HepG2 (cell line): Measurements from ENCODE around the gene URB1. TPM values are rescaled to one million over a fixed set of nuclear protein-coding genes. Genes with fewer than 3 reads are reported as not detected.
A peak's percentile ranks its signal among the peaks of the same experiment; 100 is the strongest.

ENCODE experiments used
- ADNP ChIP-seq: sonication (generic); formaldehyde crosslinking; IDR thresholded peaks from 2 replicates; pipeline ENCODE4 v1.4.0; 2020; ENCODE audit warnings: missing genetic modification reagents
- ARID3A ChIP-seq: IDR thresholded peaks from 2 replicates; pipeline ENCODE4 v1.6.1; 2012; ENCODE audit warnings: low read depth, low read length, improper control_type of control experiment
- CSRNP2 ChIP-seq: sonication (generic); formaldehyde crosslinking; conservative IDR thresholded peaks from 2 replicates; pipeline ENCODE4 v1.8.0; 2022; ENCODE audit warnings: low read depth, missing genetic modification reagents
- DMAP1 ChIP-seq: IDR thresholded peaks from 2 replicates; pipeline ENCODE4 v1.6.1; 2016
- GLMP ChIP-seq: sonication (generic); formaldehyde crosslinking; IDR thresholded peaks from 2 replicates; pipeline ENCODE4 v1.9.0; 2021; ENCODE audit warnings: missing genetic modification reagents, mild to moderate bottlenecking, borderline replicate concordance
- KDM3A ChIP-seq: IDR thresholded peaks from 2 replicates; pipeline ENCODE4 v1.6.1; 2018; ENCODE audit warnings: low read depth, missing compliant biosample characterization
- KLF6 ChIP-seq: IDR thresholded peaks from 2 replicates; pipeline ENCODE4 v1.8.0; 2016; ENCODE audit warnings: missing biosample characterization, missing genetic modification reagents
- MBD4 ChIP-seq: IDR thresholded peaks from 2 replicates; pipeline ENCODE4 v1.6.1; 2012; ENCODE audit warnings: low read length, inconsistent platforms, borderline replicate concordance
- MTA3 ChIP-seq: sonication (generic); formaldehyde crosslinking; IDR thresholded peaks from 2 replicates; pipeline ENCODE4 v1.4.0; 2020; ENCODE audit warnings: missing genetic modification reagents
- NPAS2 ChIP-seq: sonication (generic); formaldehyde crosslinking; IDR thresholded peaks from 2 replicates; pipeline ENCODE4 v1.8.0; 2022; ENCODE audit warnings: mild to moderate bottlenecking, missing genetic modification reagents, borderline replicate concordance
- RBFOX2 ChIP-seq: fragments of 200-400 bp; formaldehyde crosslinking; IDR thresholded peaks from 2 replicates; pipeline ENCODE4 v1.6.1; 2017; ENCODE audit warnings: low read depth, mild to moderate bottlenecking, low read length
- RELA ChIP-seq: sonication (generic); formaldehyde crosslinking; IDR thresholded peaks from 2 replicates; pipeline ENCODE4 v1.4.0; 2020; ENCODE audit warnings: missing genetic modification reagents
- RORA ChIP-seq: sonication (generic); formaldehyde crosslinking; IDR thresholded peaks from 2 replicates; pipeline ENCODE4 v1.5.0; 2020; ENCODE audit warnings: mild to moderate bottlenecking, missing genetic modification reagents, moderate library complexity
- RXRA ChIP-seq: sonication (generic); formaldehyde crosslinking; IDR thresholded peaks from 2 replicates; pipeline ENCODE4 v1.5.1; 2020; ENCODE audit warnings: missing genetic modification reagents
- SIN3B ChIP-seq: fragments of 150-350 bp; IDR thresholded peaks from 2 replicates; pipeline ENCODE4 v1.6.1; 2014; ENCODE audit warnings: low read length
- SMAD9 ChIP-seq: sonication (generic); formaldehyde crosslinking; IDR thresholded peaks from 2 replicates; pipeline ENCODE4 v1.5.1; 2020; ENCODE audit warnings: mild to moderate bottlenecking, missing genetic modification reagents
- ZBED4 ChIP-seq: sonication (generic); formaldehyde crosslinking; IDR thresholded peaks from 2 replicates; pipeline ENCODE4 v1.4.0; 2020; ENCODE audit warnings: missing genetic modification reagents, borderline replicate concordance
- ZFP36 ChIP-seq: fragments of 150-350 bp; IDR thresholded peaks from 2 replicates; pipeline ENCODE4 v1.6.1; 2018; ENCODE audit warnings: borderline replicate concordance, low read length, low read depth; ENCODE audit not compliant: partially characterized antibody
- ZNF143 ChIP-seq: sonication (generic); formaldehyde crosslinking; IDR thresholded peaks from 2 replicates; pipeline ENCODE4 v1.4.0; 2020; ENCODE audit warnings: missing genetic modification reagents
- ZNF225 ChIP-seq: sonication (generic); formaldehyde crosslinking; IDR thresholded peaks from 2 replicates; pipeline ENCODE4 v1.4.0; 2020; ENCODE audit warnings: mild to moderate bottlenecking, missing genetic modification reagents
- ZNF263 ChIP-seq: sonication (generic); formaldehyde crosslinking; IDR thresholded peaks from 2 replicates; pipeline ENCODE4 v1.4.0; 2020; ENCODE audit warnings: missing genetic modification reagents
- ZNF296 ChIP-seq: sonication (generic); formaldehyde crosslinking; conservative IDR thresholded peaks from 2 replicates; pipeline ENCODE4 v1.5.0; 2020; ENCODE audit warnings: mild to moderate bottlenecking, missing genetic modification reagents
- ZNF354B ChIP-seq: sonication (generic); formaldehyde crosslinking; IDR thresholded peaks from 2 replicates; pipeline ENCODE4 v1.8.0; 2022; ENCODE audit warnings: mild to moderate bottlenecking, missing genetic modification reagents
- ZNF543 ChIP-seq: sonication (generic); formaldehyde crosslinking; IDR thresholded peaks from 2 replicates; pipeline ENCODE4 v1.4.0; 2020; ENCODE audit warnings: mild to moderate bottlenecking, missing genetic modification reagents
- ZNF652 ChIP-seq: IDR thresholded peaks from 2 replicates; pipeline ENCODE4 v1.6.1; 2016; ENCODE audit warnings: low read depth, borderline replicate concordance
- ZNF674 ChIP-seq: sonication (generic); formaldehyde crosslinking; IDR thresholded peaks from 2 replicates; pipeline ENCODE4 v1.5.0; 2020; ENCODE audit warnings: low read depth, mild to moderate bottlenecking, missing genetic modification reagents
- ZSCAN9 ChIP-seq: IDR thresholded peaks from 2 replicates; pipeline ENCODE4 v1.6.1; 2016; ENCODE audit warnings: borderline replicate concordance
- polyA plus RNA-seq, 8 experiments: library from polyadenylated mRNA; depleted of rRNA in 3 of 8; stranded (reverse) in 7 of 8; unstranded in 1 of 8; fragments of >200 nt; fragmentation: Illumina TruSeq in 4 of 8; extraction: Trizol in 4 of 8; gene quantifications; 2 replicates each; pipeline versions ENCODE4 v1.2.1 to v1.2.3, GENCODE V29; 2011 to 2016; ENCODE audit warnings: low read depth in 4 of 8, missing spikeins in 1 of 8, mixed read lengths in 1 of 8; ENCODE audit not compliant: insufficient read depth in 1 of 8
- total RNA-seq, 5 experiments: library from RNA; depleted of rRNA; stranded (reverse); fragments of >200 nt; fragmentation: Illumina TruSeq; extraction: Trizol; gene quantifications; 2 replicates each; pipeline ENCODE4 v1.2.3, GENCODE V29; 2016; ENCODE audit warnings: low read depth in 1 of 5

The URB1 gene
- total and polyA plus RNA-seq, 2 of the 13 experiments (the other 11 are each of a cell fraction or from before 2014, with no cell fraction given) = 4.5 to 16.7 TPM

GRCh38 chr21:32364387-32364786, 28.4 kb downstream of the URB1 start (continued):
- TF ChIP-seq CSRNP2 (CRISPR knock-in tag) (no peak), DMAP1 (CRISPR knock-in tag) (no peak), ZBED4 (CRISPR knock-in tag) (no peak), ADNP (CRISPR knock-in tag) (no peak), ZSCAN9 (CRISPR knock-in tag) (no peak), RELA (no peak), RXRA (CRISPR knock-in tag) (0 out of 2 replicates have a peak, but pooled peaks have one; percentile 14), MBD4 (no peak), SMAD9 (CRISPR knock-in tag) (no peak), RBFOX2 (no peak), ZNF225 (CRISPR knock-in tag) (no peak), MTA3 (CRISPR knock-in tag) (no peak), ZNF543 (no peak), RORA (no peak), ZNF296 (no peak), NPAS2 (CRISPR knock-in tag) (no peak), ZNF354B (0 out of 2 replicates have a peak, but pooled peaks have one; percentile 64), KLF6 (CRISPR knock-in tag) (no peak), ARID3A (no peak), ZFP36 (no peak), ZNF263 (CRISPR knock-in tag) (no peak), SIN3B (no peak), ZNF143 (CRISPR knock-in tag) (no peak), ZNF652 (CRISPR knock-in tag) (no peak), ZNF674 (no peak), KDM3A (no peak), GLMP (CRISPR knock-in tag) (no peak)
